ENCODE data around the gene ABHD11.

The ABHD11 gene

GRCh38 chr7:73727952-73728351 lies 10.7 kb downstream of the ABHD11 start:
- Histone ChIP-seq H3K9me3 (ENCODE audit: control insufficient read depth, insufficient read depth, low read length) (no peaks in the 10 kb centered on the region), H4K20me1 (ENCODE audit: control insufficient read depth, insufficient read depth, low read depth, low read length) (no peaks in the 10 kb centered on the region), H3F3A (ENCODE audit: control insufficient read depth, insufficient read depth) (no peaks in the 10 kb centered on the region), H3K27me3 (ENCODE audit: control insufficient read depth, low read length) (peaks cover 23% of the 10 kb centered on the region), H3K4me3 (ENCODE audit: low read length) (no peak overlapping the region), H3K27ac (ENCODE audit: low read depth, low read length) (no peak overlapping the region), H3K36me3 (ENCODE audit: control insufficient read depth, low read length) (no peaks in the 10 kb centered on the region), H3K4me1 (ENCODE audit: control insufficient read depth, low read length) (peaks cover 6% of the 10 kb centered on the region), H3K9me2 (replicated peaks; ENCODE audit: control insufficient read depth, low read length) (no peaks in the 10 kb centered on the region), H3K4me2 (ENCODE audit: low read length) (no peak overlapping the region), H3K79me2 (ENCODE audit: control insufficient read depth, low read length) (no peaks in the 10 kb centered on the region)
- TF ChIP-seq EZH2phosphoT487 (IDR thresholded peaks at IDR 0.05; ENCODE audit: borderline replicate concordance, low read length) (no peak), CTCF (IDR thresholded peaks at IDR 0.05; ENCODE audit: low read depth, low read length, poor library complexity, severe bottlenecking) (no peak)

GRCh38 chr7:73726083-73726466 lies 12.5 kb downstream of the ABHD11 start:
- Histone ChIP-seq H3K4me1 (ENCODE audit: control insufficient read depth, low read length) (peaks cover 6% of the 10 kb centered on the region), H3K27ac (ENCODE audit: low read depth, low read length) (no peak overlapping the region), H3K4me3 (ENCODE audit: low read length) (no peak overlapping the region), H3K9me3 (ENCODE audit: control insufficient read depth, insufficient read depth, low read length) (no peaks in the 10 kb centered on the region), H3K36me3 (ENCODE audit: control insufficient read depth, low read length) (no peaks in the 10 kb centered on the region), H3K27me3 (ENCODE audit: control insufficient read depth, low read length) (peaks cover 36% of the 10 kb centered on the region), H3K79me2 (ENCODE audit: control insufficient read depth, low read length) (no peaks in the 10 kb centered on the region), H3F3A (ENCODE audit: control insufficient read depth, insufficient read depth) (no peaks in the 10 kb centered on the region), H3K9me2 (replicated peaks; ENCODE audit: control insufficient read depth, low read length) (no peaks in the 10 kb centered on the region), H3K4me2 (ENCODE audit: low read length) (no peak overlapping the region), H4K20me1 (ENCODE audit: control insufficient read depth, insufficient read depth, low read depth, low read length) (no peaks in the 10 kb centered on the region)
- TF ChIP-seq CTCF (IDR thresholded peaks at IDR 0.05; ENCODE audit: low read depth, low read length, poor library complexity, severe bottlenecking) = peak; percentile 54
- TF ChIP-seq EZH2phosphoT487 (IDR thresholded peaks at IDR 0.05; ENCODE audit: borderline replicate concordance, low read length) = no peak

GRCh38 chr7:73723813-73724212 lies 14.8 kb downstream of the ABHD11 start:
- Histone ChIP-seq H3K36me3 (ENCODE audit: control insufficient read depth, low read length) (no peaks in the 10 kb centered on the region), H3K4me3 (ENCODE audit: low read length) (no peak overlapping the region), H3K9me2 (replicated peaks; ENCODE audit: control insufficient read depth, low read length) (no peaks in the 10 kb centered on the region), H4K20me1 (ENCODE audit: control insufficient read depth, insufficient read depth, low read depth, low read length) (peaks cover under 1% of the 10 kb centered on the region; the same call in 1 of the 2 replicates), H3K27me3 (ENCODE audit: control insufficient read depth, low read length) (peaks cover 45% of the 10 kb centered on the region), H3K79me2 (ENCODE audit: control insufficient read depth, low read length) (peaks cover 2% of the 10 kb centered on the region), H3F3A (ENCODE audit: control insufficient read depth, insufficient read depth) (no peaks in the 10 kb centered on the region), H3K4me1 (ENCODE audit: control insufficient read depth, low read length) (peaks cover 16% of the 10 kb centered on the region), H3K4me2 (ENCODE audit: low read length) (no peak overlapping the region), H3K27ac (ENCODE audit: low read depth, low read length) (no peak overlapping the region), H3K9me3 (ENCODE audit: control insufficient read depth, insufficient read depth, low read length) (no peaks in the 10 kb centered on the region)
- no peak for TF ChIP-seq CTCF (IDR thresholded peaks at IDR 0.05; ENCODE audit: low read depth, low read length, poor library complexity, severe bottlenecking)
- TF ChIP-seq EZH2phosphoT487 (IDR thresholded peaks at IDR 0.05; ENCODE audit: borderline replicate concordance, low read length) = no peak

All from DOHH2 (cell line).